ENCODE data around the gene ZFAND2B.
"Not testable (repeated sequence)": the region's sequence is repeated elsewhere in the genome, so short reads cannot be mapped to it uniquely, and the experiment has no call there.

The ZFAND2B gene

GRCh38 chr2:219176818-219177551 lies 29.6 kb upstream of the ZFAND2B start, which contains the start of gene CNPPD1:
CNPPD1 (minus strand) TSS chr2:219176925; CDS start chr2:219176828, 97 bp downstream.
- DNase-seq = no peak

GRCh38 chr2:219177552-219178376 lies 28.8 kb upstream of the ZFAND2B start, which contains the start of gene RETREG2:
RETREG2 (plus strand) TSS chr2:219178275; CDS start chr2:219178353, 78 bp downstream.
- no peak for DNase-seq

DNA sequence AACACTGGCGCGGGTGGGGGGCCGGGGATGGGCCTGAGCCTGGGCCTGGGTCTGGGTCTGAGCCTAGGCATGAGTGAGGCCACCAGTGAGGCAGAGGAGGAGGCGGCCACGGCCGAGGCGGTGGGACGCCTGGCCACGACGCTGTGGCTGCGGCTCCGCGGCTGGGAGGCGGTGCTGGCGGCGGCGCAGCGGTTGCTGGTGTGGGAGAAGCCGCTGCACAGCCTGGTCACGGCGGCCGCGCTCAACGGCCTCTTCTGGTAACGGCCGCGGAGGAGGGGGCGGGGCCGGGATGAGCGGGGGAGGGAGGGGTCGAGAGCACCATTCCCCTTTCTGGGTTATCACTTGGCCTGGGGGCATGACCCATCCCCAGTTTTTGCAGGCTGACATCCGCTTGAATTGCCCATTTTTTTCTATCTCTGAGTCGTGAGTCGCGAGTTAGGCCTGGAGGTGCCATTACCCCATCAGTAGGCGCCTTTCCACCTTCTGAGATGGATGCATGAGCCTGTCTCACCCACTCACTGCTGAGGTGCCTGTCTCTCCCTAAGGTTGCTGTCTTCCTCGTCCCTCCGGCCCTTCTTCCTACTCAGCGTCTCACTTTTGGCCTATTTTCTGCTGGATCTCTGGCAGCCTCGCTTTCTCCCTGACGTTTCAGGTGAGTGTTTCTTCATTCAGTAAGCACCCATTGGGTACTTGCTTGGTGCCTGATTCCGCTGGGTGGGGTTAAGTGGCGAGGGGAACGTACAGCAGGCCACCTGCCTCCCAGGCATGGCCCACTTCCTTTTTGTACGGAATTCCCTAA lies 28.0 kb upstream of the ZFAND2B start:
- DNase-seq = no peak

DNA sequence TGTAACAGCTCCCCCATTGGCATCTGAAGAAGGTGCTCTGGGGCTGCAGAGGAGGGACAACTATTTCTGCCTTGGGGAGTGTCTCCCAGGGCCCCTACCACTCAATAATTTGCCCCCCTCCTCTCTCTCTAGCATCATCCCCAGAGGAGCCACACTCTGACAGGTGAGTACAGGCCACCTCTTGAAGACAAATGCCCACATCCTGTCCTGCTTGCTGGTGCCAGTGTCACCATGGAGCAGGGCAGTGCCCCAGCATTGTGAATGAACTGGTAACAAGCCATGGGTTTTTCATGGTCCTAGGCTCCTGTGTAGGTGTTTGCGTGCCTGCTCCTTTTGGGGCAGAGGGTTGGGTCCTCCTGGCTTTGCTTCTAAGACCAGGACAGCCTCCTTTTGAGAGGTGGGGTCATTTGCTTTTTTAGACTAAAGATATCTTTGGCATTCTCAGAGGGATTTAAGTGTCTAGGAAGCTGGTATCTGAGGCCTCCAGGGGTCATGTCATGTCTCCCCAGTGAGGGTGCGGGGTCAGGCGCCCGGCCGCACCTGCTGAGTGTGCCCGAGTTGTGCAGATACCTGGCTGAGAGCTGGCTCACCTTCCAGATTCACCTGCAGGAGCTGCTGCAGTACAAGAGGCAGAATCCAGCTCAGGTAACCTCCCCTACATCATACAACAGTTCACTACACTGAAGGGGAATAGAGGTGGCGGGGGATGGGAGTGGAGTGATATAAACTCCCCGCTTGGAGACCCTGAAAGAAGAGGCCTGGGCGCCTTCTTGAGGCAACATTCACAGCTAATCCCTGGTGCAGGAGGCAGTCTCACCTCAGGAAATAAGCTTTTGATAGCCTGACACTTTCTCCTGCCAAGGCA lies 26.7 kb upstream of the ZFAND2B start:
- no peak for DNase-seq

DNA sequence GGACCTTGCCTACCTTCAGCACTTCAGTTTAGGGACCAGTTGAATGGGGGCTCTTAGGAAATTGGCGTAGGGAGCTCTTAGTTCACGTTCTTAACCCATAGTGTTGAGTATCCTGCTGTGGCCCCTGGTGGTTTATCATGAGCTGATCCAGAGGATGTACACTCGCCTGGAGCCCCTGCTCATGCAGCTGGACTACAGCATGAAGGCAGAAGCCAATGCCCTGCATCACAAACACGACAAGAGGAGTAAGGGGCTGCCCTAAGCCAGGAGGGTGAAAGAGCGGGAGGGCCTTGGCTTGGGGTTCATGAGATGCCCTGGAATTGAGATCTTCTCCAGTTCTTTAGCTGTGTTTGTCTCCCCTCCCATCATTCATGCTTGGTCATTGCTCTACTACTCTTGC lies 25.6 kb upstream of the ZFAND2B start:
- no peak for DNase-seq

GRCh38 chr2:219181531-219181930 lies 25.1 kb upstream of the ZFAND2B start:
- no peak for DNase-seq

- DNase-seq = no peak
Measured at GRCh38 chr2:219182331-219183150, 24.0 kb upstream of the ZFAND2B start.

- DNase-seq = no peak
Measured at GRCh38 chr2:219183151-219183772, 23.3 kb upstream of the ZFAND2B start.

DNA sequence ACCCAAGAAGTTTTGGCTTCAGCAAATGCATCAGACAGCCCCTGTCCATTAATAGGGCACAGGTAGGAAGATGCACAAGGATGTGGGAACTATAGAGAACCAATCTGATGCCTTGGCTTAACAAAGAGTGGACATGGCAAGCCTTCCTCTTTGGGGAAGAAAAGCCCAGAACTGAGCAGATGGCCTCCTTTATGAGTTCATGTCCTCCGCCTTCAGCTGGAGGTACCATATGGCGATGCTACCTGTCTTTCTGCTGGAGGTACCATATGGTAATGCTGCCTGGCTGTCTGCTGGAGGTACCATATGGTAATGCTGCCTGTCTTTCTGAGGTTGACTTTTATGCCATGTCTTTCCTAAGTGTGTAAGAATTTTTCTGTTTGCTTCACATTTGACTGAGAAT lies 22.5 kb upstream of the ZFAND2B start:
- no peak for DNase-seq

DNA sequence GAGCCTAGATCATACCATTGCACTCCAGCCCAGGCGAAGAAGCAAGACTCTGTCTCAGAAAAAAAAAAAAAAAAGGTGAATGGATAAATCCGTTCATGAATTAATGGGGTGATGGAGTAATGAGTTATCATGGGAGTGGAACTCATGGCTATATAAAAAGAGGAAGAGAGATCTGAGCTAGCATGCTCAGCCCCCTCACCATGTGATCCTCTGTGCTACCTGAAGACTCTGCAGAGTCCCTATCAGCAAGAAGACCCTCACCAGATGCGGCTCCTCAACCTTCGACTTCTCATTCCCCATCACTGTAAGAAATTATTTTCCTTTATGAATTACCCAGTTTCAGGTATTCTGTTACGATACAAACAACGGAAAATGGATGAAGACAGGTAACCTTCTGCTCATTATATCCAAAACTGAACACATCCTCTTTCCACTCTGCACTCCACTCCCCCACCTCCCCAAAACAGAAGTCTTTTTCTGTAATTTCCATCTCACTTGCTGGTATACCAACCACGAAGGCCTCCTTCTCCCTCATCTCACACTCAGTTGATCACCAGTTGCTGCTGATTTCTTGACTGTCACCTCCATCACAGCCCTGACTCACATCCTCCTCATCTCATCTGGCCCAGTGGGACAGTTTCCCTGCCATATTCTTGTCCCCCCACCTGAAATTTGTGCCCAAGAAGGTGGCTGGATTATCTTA lies 19.7 kb upstream of the ZFAND2B start:
- no peak for DNase-seq

DNA sequence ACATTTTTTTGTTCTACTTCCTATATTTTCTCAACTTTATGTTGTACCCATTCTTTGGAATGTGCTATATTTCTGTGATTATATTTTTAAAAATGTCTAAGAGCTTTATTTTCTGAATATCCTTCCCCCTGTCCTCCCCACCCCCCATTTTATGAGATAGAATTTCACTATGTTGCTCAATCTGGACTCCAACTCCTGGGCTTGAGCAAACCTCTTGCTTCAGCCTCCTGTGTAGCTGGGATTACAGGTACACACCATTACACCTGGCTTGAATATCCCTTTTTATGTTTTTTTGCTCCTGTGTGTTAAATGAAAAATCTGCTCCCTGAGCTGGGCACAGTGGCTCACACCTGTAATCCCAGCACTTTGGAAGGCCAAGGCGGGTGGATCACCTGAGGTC lies 9.2 kb upstream of the ZFAND2B start:
- no peak for DNase-seq

- DNase-seq = no peak
Measured at GRCh38 chr2:219198974-219199373, 7.6 kb upstream of the ZFAND2B start.

DNA sequence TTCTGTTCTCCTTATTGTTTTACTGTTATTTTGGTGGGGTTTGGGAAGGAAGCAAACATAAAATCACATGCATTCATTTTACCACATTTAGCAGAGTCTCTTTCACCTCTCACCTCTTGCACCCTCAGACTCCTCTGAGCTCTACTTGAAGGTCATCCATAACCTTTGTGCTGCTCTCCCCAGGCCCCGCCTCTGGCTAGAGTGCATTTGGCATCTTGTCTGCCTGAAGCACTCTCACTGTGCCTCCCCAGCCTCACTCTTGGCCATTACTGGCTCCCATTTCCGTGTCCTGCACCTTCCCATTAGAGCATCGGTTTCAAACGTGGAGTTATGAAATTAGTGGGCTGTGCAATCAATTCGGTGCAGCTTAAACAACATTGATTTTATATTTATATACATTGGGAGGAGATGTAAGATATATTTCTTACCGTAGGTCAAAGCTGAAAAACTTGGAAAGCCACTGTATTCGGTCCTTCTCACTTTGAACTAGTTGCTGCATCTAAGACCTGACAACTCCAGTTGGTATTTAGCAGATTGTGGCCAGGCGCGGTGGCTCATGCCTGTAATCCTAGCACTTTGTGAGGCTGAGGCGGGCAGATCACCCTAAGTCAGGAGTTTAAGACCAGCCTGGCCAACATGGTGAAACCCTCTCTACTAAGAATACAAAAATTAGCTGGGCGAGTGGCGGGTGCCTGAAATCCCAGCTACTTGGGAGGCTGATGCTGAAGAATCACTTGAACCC lies 6.9 kb upstream of the ZFAND2B start:
- DNase-seq = no peak

GRCh38 chr2:219200502-219201326 lies 5.9 kb upstream of the ZFAND2B start:
- not testable (repeated sequence) for DNase-seq

- DNase-seq = not testable (repeated sequence)
Measured at GRCh38 chr2:219201331-219201730, 5.3 kb upstream of the ZFAND2B start.

GRCh38 chr2:219204425-219205164 lies 2.0 kb upstream of the ZFAND2B start:
- no peak for DNase-seq

GRCh38 chr2:219205165-219205538 lies 1.4 kb upstream of the ZFAND2B start:
- no peak for DNase-seq

GRCh38 chr2:219205981-219206327 lies 628 bp upstream of the ZFAND2B start:
- no peak for DNase-seq

Measured in cortex of kidney (tissue), 1 donor.